GM12878 (cell line): ENCODE measurements around the gene BMP8B. TPM values are rescaled to one million over a fixed set of nuclear protein-coding genes. Genes with fewer than 3 reads are reported as not detected.

ENCODE experiments used
- BHLHE40 ChIP-seq, 2 experiments: fragments of 450-650 bp in 1 of 2; IDR thresholded peaks; 2 replicates each; pipeline ENCODE4 v1.6.1; 2011 to 2017; ENCODE audit warnings: low read depth in 2 of 2, borderline replicate concordance in 1 of 2, improper control_type of control experiment in 1 of 2, low read length in 1 of 2, mild to moderate bottlenecking in 1 of 2
- BRCA1 ChIP-seq: IDR thresholded peaks from 2 replicates; pipeline ENCODE4 v1.6.1; 2011; ENCODE audit warnings: low read depth, low read length, improper control_type of control experiment
- EED ChIP-seq: sonication (generic); IDR thresholded peaks from 2 replicates; pipeline ENCODE4 v1.6.1; 2016; ENCODE audit warnings: antibody characterized with exemption, low read depth
- ETV6 ChIP-seq, 2 experiments: fragments of 450-650 bp in 1 of 2; IDR thresholded peaks in 1 of 2; conservative IDR thresholded peaks in 1 of 2; 2 replicates each; pipeline ENCODE4 v1.6.1; 2014; ENCODE audit warnings: antibody characterized with exemption in 1 of 2, borderline replicate concordance in 1 of 2, low read depth in 1 of 2, mild to moderate bottlenecking in 1 of 2, moderate library complexity in 1 of 2
- IKZF2 ChIP-seq, 2 experiments: fragments of 450-650 bp; IDR thresholded peaks; 2 replicates each; pipeline ENCODE4 v1.6.1; 2017; ENCODE audit warnings: mild to moderate bottlenecking in 2 of 2, moderate library complexity in 2 of 2
- MEF2B ChIP-seq: fragments of 450-650 bp; IDR thresholded peaks from 2 replicates; pipeline ENCODE4 v1.6.1; 2018; ENCODE audit warnings: mild to moderate bottlenecking, moderate library complexity; ENCODE audit not compliant: partially characterized antibody, poor library complexity, severe bottlenecking
- NR2C1 ChIP-seq: fragments of 450-650 bp; IDR thresholded peaks from 2 replicates; pipeline ENCODE4 v1.6.1; 2017; ENCODE audit warnings: antibody characterized with exemption, mild to moderate bottlenecking, moderate library complexity
- POLR2A ChIP-seq: IDR thresholded peaks from 2 replicates; pipeline ENCODE4 v1.6.1; 2011; ENCODE audit warnings: low read depth, mild to moderate bottlenecking, low read length
- TCF12 ChIP-seq: IDR thresholded peaks from 2 replicates; pipeline ENCODE4 v1.6.1; 2011; ENCODE audit warnings: low read depth, mild to moderate bottlenecking, low read length
- TCF3 ChIP-seq: IDR thresholded peaks from 2 replicates; pipeline ENCODE4 v1.6.1; 2012; ENCODE audit warnings: low read depth, mild to moderate bottlenecking, low read length, borderline replicate concordance; ENCODE audit not compliant: insufficient read depth
- polyA plus RNA-seq, 11 experiments: library from polyadenylated mRNA; depleted of rRNA in 4 of 11; unstranded in 6 of 11; stranded (reverse) in 5 of 11; fragments of >200 nt; fragmentation: Nextera tagmentation in 4 of 11; fragmentation: Illumina TruSeq in 1 of 11; extraction: Ambion mirVana in 4 of 11; extraction: Trizol in 1 of 11; gene quantifications; 1 replicate in 1 of 11; 2 replicates in 10 of 11; pipeline versions ENCODE4 v1.2.1 to v1.2.3, GENCODE V29; 2011 to 2016; ENCODE audit warnings: inconsistent platforms in 2 of 11, missing spikeins in 2 of 11, low read depth in 1 of 11
- total RNA-seq, 4 experiments: library from RNA; depleted of rRNA in 3 of 4; stranded (reverse); fragments of >200 nt in 3 of 4; fragmentation: Illumina TruSeq in 1 of 4; extraction: Trizol in 1 of 4; gene quantifications; 2 replicates each; pipeline versions ENCODE4 v1.2.1 to v1.2.3, GENCODE V29; 2013 to 2021
- TF ChIP-seq, protein P1 (sequence below): fragments of 450-650 bp; IDR thresholded peaks from 2 replicates; pipeline ENCODE4 v1.6.1; 2017; ENCODE audit warnings: low read depth, mild to moderate bottlenecking, moderate library complexity
- TF ChIP-seq, protein P2 (sequence below): fragments of 450-650 bp; IDR thresholded peaks from 2 replicates; pipeline ENCODE4 v1.6.1; 2016; ENCODE audit warnings: mild to moderate bottlenecking, moderate library complexity, borderline replicate concordance
- TF ChIP-seq, protein P3 (sequence below): fragments of 450-650 bp; IDR thresholded peaks from 2 replicates; pipeline ENCODE4 v1.6.1; 2017; ENCODE audit warnings: antibody characterized with exemption, mild to moderate bottlenecking, moderate library complexity

The BMP8B gene
- total and polyA plus RNA-seq, 10 of the 15 experiments (the other 5 are each of a cell fraction or from before 2014, with no cell fraction given), result 0.09 to 1.2 (median 0.52) TPM

DNA sequence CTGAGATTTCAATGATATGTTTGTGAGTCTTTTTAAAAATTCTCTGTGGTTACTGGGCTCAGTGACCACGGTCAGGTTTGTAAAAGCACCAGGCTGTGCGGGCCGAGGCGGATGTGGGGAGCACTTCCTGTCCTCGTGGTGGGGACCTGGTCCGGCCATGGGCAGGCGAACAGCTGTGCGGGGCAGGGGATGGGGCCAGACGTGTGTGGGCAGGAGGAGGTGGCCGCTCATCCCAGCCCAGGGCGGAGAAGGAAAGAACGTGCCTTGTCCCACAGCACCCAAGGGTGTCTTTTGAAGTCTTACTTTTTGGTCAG is 12.3 kb downstream of the BMP8B start (continued):
- 0 out of 2 replicates have a peak, but pooled peaks have one; percentile 45 for TF ChIP-seq EED
- TF ChIP-seq TCF12, result peak; percentile 82; the same call in 1 of the 2 replicates
- TF ChIP-seq, protein P1, sequence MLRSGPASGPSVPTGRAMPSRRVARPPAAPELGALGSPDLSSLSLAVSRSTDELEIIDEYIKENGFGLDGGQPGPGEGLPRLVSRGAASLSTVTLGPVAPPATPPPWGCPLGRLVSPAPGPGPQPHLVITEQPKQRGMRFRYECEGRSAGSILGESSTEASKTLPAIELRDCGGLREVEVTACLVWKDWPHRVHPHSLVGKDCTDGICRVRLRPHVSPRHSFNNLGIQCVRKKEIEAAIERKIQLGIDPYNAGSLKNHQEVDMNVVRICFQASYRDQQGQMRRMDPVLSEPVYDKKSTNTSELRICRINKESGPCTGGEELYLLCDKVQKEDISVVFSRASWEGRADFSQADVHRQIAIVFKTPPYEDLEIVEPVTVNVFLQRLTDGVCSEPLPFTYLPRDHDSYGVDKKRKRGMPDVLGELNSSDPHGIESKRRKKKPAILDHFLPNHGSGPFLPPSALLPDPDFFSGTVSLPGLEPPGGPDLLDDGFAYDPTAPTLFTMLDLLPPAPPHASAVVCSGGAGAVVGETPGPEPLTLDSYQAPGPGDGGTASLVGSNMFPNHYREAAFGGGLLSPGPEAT, result peak; percentile 32; the same call in 1 of the 2 replicates
- TF ChIP-seq BRCA1, result no peak
- no peak for TF ChIP-seq NR2C1
- TF ChIP-seq BHLHE40 (IDR thresholded peaks at IDR 0.05; ENCODE audit: borderline replicate concordance in 1 of 2, low read depth in 2 of 2, low read length in 1 of 2), result peak in 1 of 2 experiments; percentile 42; a peak in 1 of 4 replicates
- TF ChIP-seq IKZF2 (IDR thresholded peaks at IDR 0.05), result peak; percentile 44 to 53; a peak in 3 of 4 replicates
- 0 out of 2 replicates have a peak, but pooled peaks have one; percentile 76 for TF ChIP-seq TCF3
- TF ChIP-seq, protein P2, sequence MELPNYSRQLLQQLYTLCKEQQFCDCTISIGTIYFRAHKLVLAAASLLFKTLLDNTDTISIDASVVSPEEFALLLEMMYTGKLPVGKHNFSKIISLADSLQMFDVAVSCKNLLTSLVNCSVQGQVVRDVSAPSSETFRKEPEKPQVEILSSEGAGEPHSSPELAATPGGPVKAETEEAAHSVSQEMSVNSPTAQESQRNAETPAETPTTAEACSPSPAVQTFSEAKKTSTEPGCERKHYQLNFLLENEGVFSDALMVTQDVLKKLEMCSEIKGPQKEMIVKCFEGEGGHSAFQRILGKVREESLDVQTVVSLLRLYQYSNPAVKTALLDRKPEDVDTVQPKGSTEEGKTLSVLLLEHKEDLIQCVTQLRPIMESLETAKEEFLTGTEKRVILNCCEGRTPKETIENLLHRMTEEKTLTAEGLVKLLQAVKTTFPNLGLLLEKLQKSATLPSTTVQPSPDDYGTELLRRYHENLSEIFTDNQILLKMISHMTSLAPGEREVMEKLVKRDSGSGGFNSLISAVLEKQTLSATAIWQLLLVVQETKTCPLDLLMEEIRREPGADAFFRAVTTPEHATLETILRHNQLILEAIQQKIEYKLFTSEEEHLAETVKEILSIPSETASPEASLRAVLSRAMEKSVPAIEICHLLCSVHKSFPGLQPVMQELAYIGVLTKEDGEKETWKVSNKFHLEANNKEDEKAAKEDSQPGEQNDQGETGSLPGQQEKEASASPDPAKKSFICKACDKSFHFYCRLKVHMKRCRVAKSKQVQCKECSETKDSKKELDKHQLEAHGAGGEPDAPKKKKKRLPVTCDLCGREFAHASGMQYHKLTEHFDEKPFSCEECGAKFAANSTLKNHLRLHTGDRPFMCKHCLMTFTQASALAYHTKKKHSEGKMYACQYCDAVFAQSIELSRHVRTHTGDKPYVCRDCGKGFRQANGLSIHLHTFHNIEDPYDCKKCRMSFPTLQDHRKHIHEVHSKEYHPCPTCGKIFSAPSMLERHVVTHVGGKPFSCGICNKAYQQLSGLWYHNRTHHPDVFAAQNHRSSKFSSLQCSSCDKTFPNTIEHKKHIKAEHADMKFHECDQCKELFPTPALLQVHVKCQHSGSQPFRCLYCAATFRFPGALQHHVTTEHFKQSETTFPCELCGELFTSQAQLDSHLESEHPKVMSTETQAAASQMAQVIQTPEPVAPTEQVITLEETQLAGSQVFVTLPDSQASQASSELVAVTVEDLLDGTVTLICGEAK, result peak; percentile 73
- TF ChIP-seq MEF2B, result peak; percentile 22
- no peak for TF ChIP-seq POLR2A
- TF ChIP-seq ETV6 (conservative IDR thresholded peaks at IDR 0.05 in 1 of 2, IDR thresholded peaks at IDR 0.05 in 1 of 2; ENCODE audit: borderline replicate concordance in 1 of 2, low read depth in 1 of 2), result peak in 1 of 2 experiments; percentile 50; a peak in 1 of 4 replicates
- TF ChIP-seq, protein P3, sequence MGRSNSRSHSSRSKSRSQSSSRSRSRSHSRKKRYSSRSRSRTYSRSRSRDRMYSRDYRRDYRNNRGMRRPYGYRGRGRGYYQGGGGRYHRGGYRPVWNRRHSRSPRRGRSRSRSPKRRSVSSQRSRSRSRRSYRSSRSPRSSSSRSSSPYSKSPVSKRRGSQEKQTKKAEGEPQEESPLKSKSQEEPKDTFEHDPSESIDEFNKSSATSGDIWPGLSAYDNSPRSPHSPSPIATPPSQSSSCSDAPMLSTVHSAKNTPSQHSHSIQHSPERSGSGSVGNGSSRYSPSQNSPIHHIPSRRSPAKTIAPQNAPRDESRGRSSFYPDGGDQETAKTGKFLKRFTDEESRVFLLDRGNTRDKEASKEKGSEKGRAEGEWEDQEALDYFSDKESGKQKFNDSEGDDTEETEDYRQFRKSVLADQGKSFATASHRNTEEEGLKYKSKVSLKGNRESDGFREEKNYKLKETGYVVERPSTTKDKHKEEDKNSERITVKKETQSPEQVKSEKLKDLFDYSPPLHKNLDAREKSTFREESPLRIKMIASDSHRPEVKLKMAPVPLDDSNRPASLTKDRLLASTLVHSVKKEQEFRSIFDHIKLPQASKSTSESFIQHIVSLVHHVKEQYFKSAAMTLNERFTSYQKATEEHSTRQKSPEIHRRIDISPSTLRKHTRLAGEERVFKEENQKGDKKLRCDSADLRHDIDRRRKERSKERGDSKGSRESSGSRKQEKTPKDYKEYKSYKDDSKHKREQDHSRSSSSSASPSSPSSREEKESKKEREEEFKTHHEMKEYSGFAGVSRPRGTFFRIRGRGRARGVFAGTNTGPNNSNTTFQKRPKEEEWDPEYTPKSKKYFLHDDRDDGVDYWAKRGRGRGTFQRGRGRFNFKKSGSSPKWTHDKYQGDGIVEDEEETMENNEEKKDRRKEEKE, result no peak
